GM21576 (cell line): Measurements from ENCODE around the gene SFXN5.
"Not testable (repeated sequence)": the region's sequence is repeated elsewhere in the genome, so short reads cannot be mapped to it uniquely, and the experiment has no call there.

Source experiments
- ATAC-seq: cut with Tn5 transposase; IDR thresholded peaks from one replicate; pipeline ENCODE4 v1.9.1; 2021; ENCODE audit warnings: mild to moderate bottlenecking, moderate library complexity; ENCODE audit not compliant: unreplicated experiment

The SFXN5 gene, protein sequence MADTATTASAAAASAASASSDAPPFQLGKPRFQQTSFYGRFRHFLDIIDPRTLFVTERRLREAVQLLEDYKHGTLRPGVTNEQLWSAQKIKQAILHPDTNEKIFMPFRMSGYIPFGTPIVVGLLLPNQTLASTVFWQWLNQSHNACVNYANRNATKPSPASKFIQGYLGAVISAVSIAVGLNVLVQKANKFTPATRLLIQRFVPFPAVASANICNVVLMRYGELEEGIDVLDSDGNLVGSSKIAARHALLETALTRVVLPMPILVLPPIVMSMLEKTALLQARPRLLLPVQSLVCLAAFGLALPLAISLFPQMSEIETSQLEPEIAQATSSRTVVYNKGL

DNA sequence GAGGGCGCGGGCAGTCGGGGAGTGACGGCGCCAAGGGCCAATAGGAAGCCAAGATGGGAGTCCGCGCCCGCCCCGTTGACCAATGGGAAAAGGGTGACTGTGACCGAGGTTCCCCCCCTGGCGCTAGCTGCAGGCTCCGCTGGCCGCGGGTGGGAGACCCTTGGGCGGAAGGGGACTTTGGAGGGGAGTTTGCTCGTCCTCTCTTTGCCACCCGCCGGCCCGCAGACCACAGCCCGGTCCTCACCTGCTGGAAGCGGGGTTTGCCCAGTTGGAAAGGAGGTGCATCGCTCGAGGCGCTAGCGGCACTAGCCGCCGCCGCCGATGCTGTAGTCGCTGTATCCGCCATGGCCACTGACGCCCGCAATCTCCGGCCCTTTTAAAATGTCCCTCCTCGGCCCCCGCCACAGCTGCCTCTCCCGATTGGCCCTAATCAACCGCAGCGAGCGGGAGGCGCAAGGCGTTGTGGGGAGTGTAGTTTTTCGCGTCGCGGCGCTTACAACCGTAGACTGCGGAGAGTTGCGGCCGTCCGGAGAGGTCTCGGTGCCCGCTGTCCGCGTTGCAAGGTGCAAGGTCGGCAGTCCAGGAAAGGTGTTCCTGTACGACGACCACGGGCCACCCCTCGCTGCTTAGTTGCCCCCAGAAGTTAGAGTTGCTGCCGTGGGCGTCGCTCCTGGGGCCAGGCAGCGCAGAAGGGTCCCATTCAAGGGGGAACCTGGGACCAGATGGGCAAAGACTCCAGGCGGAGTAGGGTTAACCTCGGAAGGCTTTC is at the start of gene SFXN5:
Gene SFXN5 (minus strand): TSS at position 353 of the 769 bp plus-strand sequence. CDS start 7 bp downstream, at position 346.
- ATAC-seq = peak; percentile 95

DNA sequence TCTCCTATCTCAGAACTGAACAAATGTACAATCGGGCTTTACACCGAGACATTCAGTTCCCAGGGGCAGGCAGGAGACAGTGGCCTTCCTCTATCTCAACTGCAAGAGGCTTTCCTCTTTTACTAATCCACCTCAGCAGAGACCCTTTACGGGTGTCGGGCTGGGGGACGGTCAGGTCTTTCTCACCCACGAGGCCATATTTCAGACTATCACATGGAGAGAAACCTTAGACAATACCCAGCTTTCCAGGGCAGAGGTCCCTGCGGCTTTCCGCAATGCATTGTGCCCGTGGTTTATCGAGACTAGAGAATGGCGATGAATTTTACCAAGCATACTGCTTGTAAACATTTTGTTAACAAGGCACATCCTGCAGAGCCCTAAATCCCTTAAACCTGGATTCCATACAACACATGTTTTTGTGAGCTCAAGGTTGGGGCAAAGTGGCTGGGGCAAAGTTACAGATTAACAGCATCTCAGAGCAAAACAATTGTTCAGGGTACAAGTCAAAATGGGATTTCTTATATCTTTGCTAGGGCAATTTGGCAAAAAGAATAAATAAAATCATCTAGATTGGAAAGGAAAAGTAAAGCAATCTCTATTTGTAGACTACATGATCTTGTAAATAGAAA is 48.2 kb upstream of the SFXN5 start:
- ATAC-seq = not testable (repeated sequence)

DNA sequence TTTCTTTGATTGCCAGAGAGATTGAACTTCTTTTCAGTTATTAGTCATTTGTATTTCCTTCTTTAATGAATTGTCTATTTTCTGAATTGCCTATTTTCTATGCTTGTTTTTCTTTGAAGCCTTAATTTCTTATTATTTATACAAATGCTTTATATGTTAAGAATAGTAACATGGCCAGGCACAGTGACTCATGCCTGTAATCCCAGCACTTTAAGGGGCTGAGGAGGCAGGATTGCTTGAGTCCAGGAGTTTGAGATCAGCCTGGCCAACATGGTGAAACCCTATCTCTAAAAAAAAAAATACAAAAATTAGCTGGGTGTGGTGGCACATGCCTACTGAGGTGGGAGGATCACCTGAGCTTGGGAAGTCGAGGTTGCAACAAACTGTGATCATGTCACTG is 45.9 kb upstream of the SFXN5 start:
- no peak for ATAC-seq

DNA sequence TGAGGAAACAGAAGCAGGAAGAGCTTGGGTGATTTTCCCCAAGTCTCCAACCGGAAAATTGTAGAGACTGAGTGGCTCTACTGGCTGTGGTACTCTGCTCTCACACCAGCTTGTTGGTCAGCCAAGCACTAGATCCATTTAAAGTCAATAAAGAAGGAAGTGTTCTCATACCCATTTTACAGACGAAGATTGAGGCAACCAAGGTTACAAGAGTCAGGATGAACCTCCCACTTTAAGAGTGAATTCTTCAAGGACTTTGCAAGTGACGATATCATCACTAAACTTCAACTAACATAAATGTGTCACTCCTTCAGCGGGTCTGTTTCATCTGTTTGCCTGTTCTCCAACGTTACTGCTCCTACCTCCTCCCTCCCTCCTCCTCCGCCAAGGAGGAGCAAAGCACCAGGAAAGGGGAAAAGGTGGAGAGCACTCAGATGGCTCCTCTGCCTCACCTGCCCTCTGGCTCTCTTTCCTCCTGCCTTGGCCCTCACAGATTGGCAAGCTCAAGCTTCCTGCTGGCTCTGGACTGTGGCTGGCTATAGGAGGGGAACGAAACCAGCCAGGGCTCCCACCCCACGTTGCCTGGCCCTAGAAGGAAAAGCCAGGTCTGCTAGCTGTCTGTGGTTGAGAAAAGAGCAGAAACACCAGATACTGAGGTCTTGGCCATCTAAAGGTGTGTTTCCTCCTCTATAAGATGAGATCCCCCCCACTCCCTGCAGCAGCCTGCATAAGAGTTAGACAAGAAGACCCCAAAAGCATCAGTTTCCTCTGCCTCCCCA is 44.9 kb upstream of the SFXN5 start:
- no peak for ATAC-seq

DNA sequence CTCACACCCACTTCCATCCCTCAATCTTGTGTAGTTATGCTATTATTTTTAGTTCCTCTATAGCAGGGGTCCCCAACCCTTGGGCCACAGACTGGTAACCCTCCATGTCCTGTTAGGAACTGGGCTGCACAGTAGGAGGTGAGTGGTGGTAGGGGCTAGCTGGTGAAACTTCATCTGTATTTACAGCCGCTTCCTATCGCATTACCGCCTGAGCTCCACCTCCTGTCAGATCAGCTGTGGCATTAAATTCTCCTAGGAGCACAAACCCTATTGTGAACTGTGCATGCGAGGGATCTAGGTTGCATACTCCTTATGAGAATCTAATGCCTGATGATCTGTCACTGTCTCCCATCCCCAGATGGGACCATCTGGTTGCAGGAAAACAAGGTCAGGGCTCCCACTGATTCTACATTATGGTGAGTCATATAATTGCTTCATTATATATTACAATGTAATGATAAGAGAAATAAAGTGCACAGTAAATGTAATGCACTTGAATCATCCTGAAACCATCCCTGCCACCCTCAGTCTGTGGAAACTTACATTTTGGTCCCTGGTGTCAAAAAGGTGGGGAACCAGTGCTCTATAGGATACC is 42.9 kb upstream of the SFXN5 start:
- ATAC-seq = no peak

DNA sequence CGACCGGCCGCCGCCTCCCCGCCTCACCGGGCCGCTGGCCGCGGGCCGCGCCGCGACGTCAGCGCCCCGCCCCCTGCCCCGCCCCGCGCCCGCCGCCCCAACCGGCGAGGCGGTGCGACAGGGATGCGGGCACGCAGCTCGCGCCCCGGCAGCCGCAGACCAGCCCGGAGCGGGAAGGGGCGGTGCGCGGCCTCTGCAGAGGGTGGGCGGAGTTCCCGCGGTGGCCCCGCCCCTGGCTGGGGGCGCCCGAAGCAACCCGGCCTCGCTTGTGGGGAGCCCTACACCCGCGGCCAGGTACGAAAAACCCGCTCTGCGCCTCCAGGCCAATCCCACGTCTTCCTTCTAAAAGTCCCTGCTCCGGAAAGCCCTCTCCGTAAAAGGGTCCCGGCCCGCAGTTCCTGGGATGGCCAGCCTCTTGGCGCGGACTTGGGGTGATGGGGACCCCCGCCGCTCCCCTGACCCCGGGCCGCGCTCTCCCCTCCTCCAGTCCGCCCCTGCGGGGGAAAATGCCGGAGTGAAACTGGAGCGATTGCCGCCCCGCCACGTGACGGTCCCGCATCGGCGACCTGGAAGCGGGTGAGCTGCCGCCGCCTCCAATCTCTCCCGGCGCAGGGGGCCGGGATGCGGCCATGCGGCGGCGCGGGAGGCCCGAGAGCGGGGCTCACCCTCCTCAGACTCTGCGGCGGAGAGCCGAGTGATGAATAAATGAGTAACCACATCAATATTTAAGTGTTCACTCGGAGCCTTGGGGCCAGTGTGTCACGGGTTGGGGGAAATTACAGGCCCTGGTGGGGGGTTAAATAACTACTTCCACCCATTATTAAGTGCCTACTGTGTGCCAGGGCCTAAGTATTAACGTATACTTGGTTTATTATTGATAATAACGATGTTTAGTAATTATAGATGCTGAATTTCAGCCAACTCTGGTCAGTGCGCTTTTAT is 41.7 kb upstream of the SFXN5 start, which contains the start of gene RAB11FIP5:
Gene RAB11FIP5 (minus strand): TSS at position 36 of the 942 bp plus-strand sequence. CDS start 171 bp downstream, outside the sequence.
- peak; percentile 72 for ATAC-seq

DNA sequence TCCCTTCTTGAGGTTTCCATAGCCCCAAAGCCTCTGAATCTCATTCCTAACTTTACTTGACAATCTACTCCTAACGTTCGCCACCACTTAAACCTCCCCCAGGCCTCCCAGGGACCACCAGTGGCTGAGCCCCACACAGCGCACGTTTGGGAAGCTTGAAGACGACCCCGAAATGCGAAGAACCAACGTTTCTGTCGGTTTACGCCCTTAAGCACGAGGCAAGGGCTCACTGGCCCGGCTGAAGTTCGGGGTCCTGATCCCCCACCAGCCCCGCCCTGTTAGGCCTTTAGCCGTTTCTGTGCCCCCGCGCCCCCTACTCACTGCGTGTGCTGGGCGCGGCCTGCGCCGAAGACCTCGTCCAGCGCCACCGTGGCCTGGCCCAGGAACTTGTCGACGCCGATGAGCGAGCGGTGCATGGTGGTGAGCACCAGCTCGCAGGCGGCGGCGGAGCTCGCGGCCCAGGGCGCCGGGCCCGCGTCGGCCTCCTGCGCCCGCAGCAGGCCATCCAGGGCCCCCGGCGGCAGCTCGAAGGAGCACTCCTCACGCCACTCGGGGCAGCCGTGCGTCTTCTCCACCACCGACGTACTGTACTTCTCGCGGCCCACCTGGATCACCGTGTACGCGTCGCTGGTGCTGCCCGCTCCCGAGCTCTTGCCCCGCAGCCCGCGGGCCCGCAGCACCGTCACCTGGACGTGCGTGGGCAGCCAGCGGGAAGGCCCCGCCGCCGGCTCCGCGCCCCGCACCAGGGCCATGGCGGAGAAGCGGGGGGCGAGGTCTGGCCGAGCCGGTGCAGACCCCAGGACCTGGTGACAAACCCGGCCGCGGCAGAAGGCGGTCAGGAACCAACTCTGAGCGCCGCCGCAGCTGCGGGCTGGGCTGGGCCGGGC is 40.8 kb upstream of the SFXN5 start:
- ATAC-seq = no peak

DNA sequence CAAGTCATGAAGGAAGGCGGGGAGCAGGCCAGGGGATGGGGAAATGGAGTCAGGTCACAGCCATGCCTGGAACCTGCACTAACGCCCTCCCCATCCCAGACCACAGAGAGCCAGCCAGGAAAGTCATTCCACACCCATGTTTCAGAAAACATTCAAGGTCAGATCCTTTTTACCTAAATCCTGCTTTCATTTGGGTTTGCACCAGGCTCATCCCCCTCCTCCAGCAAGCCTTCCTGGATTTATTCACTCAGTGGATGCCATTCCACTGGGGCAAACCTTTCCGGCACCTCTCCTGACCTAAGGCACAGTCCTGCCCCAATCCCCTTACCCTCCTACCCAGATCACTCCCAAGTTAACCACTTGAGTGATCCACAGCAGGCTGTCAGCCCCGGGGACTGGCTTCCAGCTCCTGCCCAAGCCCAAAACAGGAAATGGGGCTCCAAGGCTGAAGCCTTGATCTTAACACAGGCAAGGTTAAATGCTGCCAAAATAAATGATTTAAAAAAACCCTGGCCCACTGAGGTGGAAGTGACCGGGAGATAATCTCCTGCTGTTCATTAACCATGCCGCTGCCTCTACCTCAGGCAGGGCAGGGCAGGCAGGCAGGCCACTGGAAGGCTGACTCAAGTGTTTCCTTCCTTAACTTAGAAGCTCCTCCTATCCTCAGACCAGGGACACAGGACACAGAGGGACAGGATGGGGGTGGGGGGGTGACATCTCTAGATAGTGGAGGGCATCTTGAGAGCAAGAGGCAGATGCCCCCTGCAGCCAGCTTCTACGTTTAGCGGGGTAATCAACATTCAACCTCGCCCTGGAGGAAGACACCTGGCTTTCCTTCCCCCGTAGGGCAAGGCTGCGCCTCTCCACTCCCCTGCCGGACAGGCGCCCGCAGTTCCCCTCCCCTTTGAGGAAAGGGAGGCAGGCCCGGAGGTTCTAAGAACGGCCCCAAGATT is 39.8 kb upstream of the SFXN5 start:
- ATAC-seq = no peak

DNA sequence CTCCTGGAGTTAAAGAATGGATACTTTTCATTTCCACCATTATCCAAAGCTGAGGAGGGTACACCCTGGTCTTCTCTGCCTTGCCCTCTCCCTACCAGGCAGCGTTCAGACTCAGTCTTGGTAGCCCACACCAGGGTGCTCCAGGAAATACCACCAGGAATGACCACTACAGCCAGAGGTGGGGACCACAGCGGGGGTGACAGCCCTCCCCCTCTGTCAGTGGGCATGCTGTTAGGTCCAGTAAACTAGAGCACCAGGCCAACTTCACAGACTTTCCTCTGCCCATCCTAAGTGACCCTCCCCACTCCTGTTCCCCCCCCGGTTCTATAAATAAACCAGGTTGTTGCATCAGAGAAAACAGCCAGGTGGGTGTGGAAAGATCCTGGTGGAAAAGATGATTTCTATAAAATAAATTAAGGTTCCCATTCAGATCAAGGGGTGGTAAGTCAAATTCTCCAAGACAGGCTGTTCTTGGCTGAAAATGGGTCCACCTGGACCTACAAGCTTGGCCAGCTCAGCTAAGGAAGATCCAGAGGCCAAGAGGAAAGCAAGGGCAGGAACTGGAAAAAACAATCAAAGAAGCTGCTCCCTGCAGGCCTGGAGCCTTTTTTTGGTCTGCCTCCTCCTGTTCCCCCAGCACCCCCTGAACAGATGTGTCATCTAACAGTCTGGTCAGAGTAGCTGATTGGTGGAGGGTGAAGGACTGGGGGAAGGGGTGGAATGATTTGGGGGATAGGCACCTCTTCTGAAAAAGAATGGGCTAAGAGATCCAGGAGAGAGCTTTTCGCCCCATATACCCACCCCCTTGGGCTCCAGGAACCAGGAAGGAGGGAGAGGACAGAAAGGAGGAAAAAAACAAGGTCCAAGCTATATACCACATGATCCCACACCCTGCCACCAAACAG is 38.9 kb upstream of the SFXN5 start:
- ATAC-seq = no peak

DNA sequence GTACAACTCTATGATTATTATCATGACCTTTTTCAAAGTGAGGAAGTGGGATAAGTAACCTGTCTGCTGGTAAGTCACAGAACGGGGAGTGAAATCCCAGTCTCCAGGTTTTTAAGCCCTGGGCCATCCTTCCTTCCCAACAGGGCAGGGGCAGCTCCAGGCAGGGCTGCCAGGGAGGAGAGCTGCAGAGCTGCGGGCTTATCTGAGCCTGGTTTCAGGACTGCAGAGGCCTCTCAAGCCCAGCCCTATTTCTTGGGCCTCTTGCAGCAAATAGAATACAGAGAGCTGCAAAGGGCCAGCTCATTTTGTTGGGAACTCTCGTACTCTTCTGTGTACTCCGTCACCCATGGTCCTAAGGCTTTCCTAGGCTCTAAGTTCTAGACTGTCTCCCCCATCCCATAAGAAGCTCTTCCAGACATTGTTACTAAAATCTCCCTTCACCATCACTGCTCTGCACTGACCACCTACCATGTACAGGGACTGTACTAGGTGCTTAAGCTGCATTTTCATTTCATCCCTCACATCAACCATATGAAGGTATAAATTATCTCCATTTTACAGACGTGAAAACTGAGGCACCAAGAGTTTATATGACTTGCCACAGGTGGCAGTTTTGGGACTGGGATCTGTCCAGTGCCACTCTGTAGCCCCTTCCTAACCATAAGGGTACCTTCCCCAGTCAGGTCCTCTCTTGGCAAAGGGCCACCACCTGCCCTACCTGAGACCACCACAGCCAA is 38.1 kb upstream of the SFXN5 start:
- ATAC-seq = no peak

DNA sequence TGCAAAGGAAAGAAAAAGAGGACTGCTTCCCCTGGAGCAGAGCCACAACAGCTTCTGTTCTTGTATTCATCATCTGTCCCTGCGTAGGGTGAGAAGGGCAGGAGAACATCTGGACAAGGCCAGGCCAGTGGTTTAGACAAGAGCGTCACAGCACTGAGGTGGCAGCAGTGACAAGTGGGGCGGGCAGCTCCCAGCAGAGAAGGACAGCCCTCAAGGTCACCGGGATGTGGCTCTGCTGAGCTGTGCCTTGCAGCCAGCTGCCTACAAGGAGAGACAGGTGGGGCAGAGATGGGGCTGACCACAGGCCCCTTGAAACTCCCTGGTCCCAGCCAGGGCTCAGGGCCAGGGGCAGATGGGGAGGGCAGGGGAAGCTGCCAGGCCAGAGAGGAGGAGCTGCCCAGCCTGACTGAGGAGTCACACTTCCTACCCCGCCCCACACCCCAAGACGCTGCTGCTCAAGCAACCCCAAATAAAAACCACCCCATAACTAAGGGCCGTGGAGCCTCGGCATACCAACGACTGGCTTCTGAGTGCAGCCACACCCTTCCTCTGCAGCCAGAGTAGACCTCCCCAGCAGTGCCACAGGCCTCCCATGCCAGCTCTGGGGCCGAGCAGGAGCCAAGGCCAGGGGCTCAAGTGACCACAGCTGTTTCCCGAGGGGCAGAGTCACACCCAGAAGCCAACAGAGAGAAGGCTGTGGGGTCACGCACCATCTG is 35.9 kb upstream of the SFXN5 start:
- no peak for ATAC-seq

DNA sequence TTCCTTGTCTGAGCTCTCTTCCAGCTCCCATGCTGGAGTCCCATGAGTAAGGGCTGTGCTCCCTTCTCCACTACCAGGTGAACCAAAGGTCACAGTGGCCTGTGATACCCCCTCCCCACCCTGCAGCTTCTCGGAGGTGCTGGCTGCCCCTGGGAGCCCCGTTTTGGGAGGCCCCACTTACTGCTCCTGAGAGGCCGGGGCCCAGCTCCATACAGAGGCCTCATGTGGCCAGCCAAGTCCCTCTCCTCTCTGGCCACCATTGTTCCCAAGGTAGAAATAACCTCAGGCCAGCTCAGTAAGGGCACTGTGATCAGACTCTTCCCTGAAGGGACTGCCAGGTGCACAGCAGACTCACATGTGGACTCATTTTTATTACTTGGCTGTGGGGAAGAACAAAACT is 35.3 kb upstream of the SFXN5 start:
- no peak for ATAC-seq

DNA sequence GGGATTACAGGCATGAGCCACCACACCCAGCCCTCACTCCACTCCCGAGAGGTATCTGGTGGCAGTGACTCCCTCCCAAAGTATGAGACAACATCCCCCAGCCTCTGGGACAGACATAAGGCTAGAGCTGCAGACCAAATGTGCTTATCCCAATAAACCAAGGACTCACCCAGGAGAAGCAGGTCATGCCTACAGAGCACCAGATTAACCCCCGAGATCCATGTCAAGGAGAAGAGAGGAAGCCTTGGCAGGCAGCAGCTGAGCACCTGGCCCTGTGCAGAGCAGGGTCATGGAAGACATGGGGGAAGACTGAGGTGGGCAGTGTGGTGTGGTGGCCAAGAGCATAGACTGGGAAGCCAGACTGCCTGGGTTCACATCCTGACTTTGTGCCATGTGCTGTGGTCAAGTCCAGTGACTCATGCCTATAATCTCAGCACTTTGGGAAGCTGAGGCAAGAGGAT is 34.0 kb upstream of the SFXN5 start:
- no peak for ATAC-seq

DNA sequence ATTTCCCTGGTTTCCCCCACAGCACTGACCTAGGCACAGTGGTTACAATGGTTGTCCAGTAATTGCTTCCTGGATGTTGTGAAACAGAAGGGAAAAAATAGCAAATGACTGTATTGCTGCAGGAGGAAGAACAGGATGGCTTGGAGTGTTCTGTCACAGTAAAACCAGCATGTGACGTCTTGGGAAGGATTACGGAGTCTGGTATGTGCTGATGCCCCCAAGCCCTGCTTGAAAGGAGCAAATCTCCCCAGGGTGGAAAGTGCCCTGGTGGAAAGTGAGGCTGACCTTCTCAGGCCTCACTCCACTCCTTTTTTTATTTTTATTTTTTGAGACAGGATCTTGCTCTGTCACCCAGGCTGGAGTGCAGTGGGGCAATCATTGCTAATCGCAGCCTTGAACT is 33.4 kb upstream of the SFXN5 start:
- ATAC-seq = no peak

DNA sequence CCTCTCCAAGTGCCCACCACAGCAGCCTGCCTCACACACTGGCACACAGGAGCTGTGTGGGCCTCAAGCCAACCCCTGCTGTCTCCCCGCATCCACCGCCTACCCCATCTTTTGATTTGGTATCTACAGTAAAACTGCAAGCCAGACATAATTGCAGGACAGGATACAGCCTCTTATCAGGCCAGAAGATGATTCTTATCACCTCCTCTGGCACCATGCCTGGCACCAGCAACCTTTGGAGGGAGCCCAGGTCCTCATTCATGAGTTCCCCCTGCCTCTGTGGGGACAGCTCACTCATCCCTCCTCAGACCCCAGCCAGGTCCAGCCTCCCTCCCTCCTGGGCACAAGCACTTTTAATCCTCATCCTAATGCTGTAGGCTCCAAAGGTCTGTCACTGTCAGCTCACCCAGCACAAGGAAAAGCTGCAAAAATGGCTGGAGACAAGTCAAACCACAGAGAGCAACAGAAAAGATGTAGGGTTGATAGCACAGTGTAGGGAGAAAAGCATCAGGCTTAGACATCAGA is 31.6 kb upstream of the SFXN5 start:
- no peak for ATAC-seq
